Measurements from ENCODE around the gene HDAC4. TPM values are rescaled to one million over a fixed set of nuclear protein-coding genes. Genes with fewer than 3 reads are reported as not detected.

The HDAC4 gene
- total and polyA plus RNA-seq, 2 donors from 2014 or later = 2.2 to 56.8 TPM

GRCh38 chr2:239313776-239314175 is 87.0 kb downstream of the HDAC4 start:
- peak in 1 of 5 donors; percentile 28 for DNase-seq
- intact Hi-C loops (cut with DNase I) = no loop called here
- Histone ChIP-seq H3K4me3 (ENCODE audit: low read length in 3 of 3) (no peak overlapping the region), H3K27me3 (ENCODE audit: control insufficient read depth, insufficient read depth, low read length) (no peaks in the 10 kb centered on the region), H3K9ac (ENCODE audit: low read length in 3 of 3) (no peak overlapping the region), H3K36me3 (ENCODE audit: control insufficient read depth in 2 of 3, insufficient read depth in 3 of 3, low read length in 3 of 3) (no peaks in the 10 kb centered on the region), H3K27ac (ENCODE audit: low read depth in 2 of 2, low read length in 2 of 2) (no peak overlapping the region), H3K9me3 (ENCODE audit: control insufficient read depth in 2 of 3, insufficient read depth in 1 of 3, low read length in 3 of 3) (no peaks in the 10 kb centered on the region), H3K4me1 (ENCODE audit: control insufficient read depth in 2 of 3, insufficient read depth in 2 of 3, low read depth in 1 of 3, low read length in 3 of 3) (peaks cover 0 to 16% (median 5%) of the 10 kb centered on the region in 3 donors)
- TF ChIP-seq CTCF (IDR thresholded peaks at IDR 0.05; ENCODE audit: borderline replicate concordance, extremely low read depth, insufficient read depth) = no peak
- no peak for FAIRE-seq

GRCh38 chr2:239312741-239313667 is 87.8 kb downstream of the HDAC4 start:
- no peak overlapping the region for H3K9ac ChIP-seq (ENCODE audit: low read length in 3 of 3)
- no peak overlapping the region for H3K4me3 ChIP-seq (ENCODE audit: low read length in 3 of 3)
- H3K4me1 ChIP-seq (ENCODE audit: control insufficient read depth in 2 of 3, insufficient read depth in 2 of 3, low read depth in 1 of 3, low read length in 3 of 3) = peaks cover 0 to 15% (median 5%) of the 10 kb centered on the region in 3 donors
- FAIRE-seq (no peak), DNase-seq (peak in 3 of 5 donors; percentile 9 to 68 (median 39))
- no peak overlapping the region for H3K27ac ChIP-seq (ENCODE audit: low read depth in 2 of 2, low read length in 2 of 2)
- H3K9me3 ChIP-seq (ENCODE audit: control insufficient read depth in 2 of 3, insufficient read depth in 1 of 3, low read length in 3 of 3) = no peaks in the 10 kb centered on the region
- TF ChIP-seq CTCF (IDR thresholded peaks at IDR 0.05; ENCODE audit: borderline replicate concordance, extremely low read depth, insufficient read depth) = no peak
- H3K36me3 ChIP-seq (ENCODE audit: control insufficient read depth in 2 of 3, insufficient read depth in 3 of 3, low read length in 3 of 3) = no peaks in the 10 kb centered on the region
- intact Hi-C loops (cut with DNase I) = no loop called here
- no peaks in the 10 kb centered on the region for H3K27me3 ChIP-seq (ENCODE audit: control insufficient read depth, insufficient read depth, low read length)

- Histone ChIP-seq H3K36me3 (ENCODE audit: control insufficient read depth in 2 of 3, insufficient read depth in 3 of 3, low read length in 3 of 3) (no peaks in the 10 kb centered on the region), H3K27ac (ENCODE audit: low read depth in 2 of 2, low read length in 2 of 2) (no peak overlapping the region), H3K27me3 (ENCODE audit: control insufficient read depth, insufficient read depth, low read length) (no peaks in the 10 kb centered on the region), H3K4me1 (ENCODE audit: control insufficient read depth in 2 of 3, insufficient read depth in 2 of 3, low read depth in 1 of 3, low read length in 3 of 3) (peaks cover 0 to 13% (median 5%) of the 10 kb centered on the region in 3 donors), H3K4me3 (ENCODE audit: low read length in 3 of 3) (no peak overlapping the region), H3K9me3 (ENCODE audit: control insufficient read depth in 2 of 3, insufficient read depth in 1 of 3, low read length in 3 of 3) (no peaks in the 10 kb centered on the region), H3K9ac (ENCODE audit: low read length in 3 of 3) (no peak overlapping the region)
- intact Hi-C loops (cut with DNase I) = no loop called here
- FAIRE-seq = no peak
- no peak for TF ChIP-seq CTCF (IDR thresholded peaks at IDR 0.05; ENCODE audit: borderline replicate concordance, extremely low read depth, insufficient read depth)
- peak in 1 of 5 donors; percentile 8 for DNase-seq
Observed at GRCh38 chr2:239312081-239312511, 88.7 kb downstream of the HDAC4 start.
